PFSK-1 (cell line): Measurements from ENCODE around the gene ZBTB34.

Source experiments
- FOXP2 ChIP-seq: optimal IDR thresholded peaks from 2 replicates; pipeline ENCODE3; 2011; ENCODE audit warnings: borderline replicate concordance, control low read depth, inconsistent platforms; ENCODE audit not compliant: insufficient read depth; ENCODE audit errors: extremely low read length, extremely low read depth
- POLR2AphosphoS5 ChIP-seq: IDR thresholded peaks from 2 replicates; pipeline ENCODE4 v1.6.1; 2012; ENCODE audit warnings: low read depth, mild to moderate bottlenecking, control low read depth, low read length, moderate library complexity
- REST ChIP-seq, 2 experiments: IDR thresholded peaks; 2 replicates each; pipeline versions ENCODE4 v1.6.1 to v1.8.0; 2011 to 2012; ENCODE audit warnings: low read depth in 2 of 2, low read length in 2 of 2, control low read depth in 1 of 2, inconsistent platforms in 1 of 2, mild to moderate bottlenecking in 1 of 2, moderate library complexity in 1 of 2; ENCODE audit not compliant: insufficient read depth in 1 of 2
- SIN3A ChIP-seq: IDR thresholded peaks from 2 replicates; pipeline ENCODE4 v1.6.1; 2012; ENCODE audit warnings: mild to moderate bottlenecking, low read length, moderate library complexity, borderline replicate concordance; ENCODE audit not compliant: insufficient read depth
- TAF1 ChIP-seq: IDR thresholded peaks from 2 replicates; pipeline ENCODE4 v1.6.1; 2012; ENCODE audit warnings: low read length, control low read depth, borderline replicate concordance; ENCODE audit not compliant: insufficient read depth

The ZBTB34 gene

GRCh38 chr9:126854734-126855133, 5.7 kb upstream of the ZBTB34 start:
- TF ChIP-seq TAF1 (no peak), SIN3A (no peak), POLR2AphosphoS5 (no peak), FOXP2 (no peak), REST (IDR thresholded peaks at IDR 0.05; ENCODE audit: insufficient read depth in 1 of 2, low read depth in 2 of 2, low read length in 2 of 2) (no peak)

GRCh38 chr9:126856326-126856877, 4.0 kb upstream of the ZBTB34 start:
- TF ChIP-seq TAF1 (no peak), FOXP2 (no peak), REST (IDR thresholded peaks at IDR 0.05; ENCODE audit: insufficient read depth in 1 of 2, low read depth in 2 of 2, low read length in 2 of 2) (no peak), POLR2AphosphoS5 (no peak), SIN3A (no peak)

GRCh38 chr9:126857261-126857960, 3.0 kb upstream of the ZBTB34 start:
- TF ChIP-seq REST (IDR thresholded peaks at IDR 0.05; ENCODE audit: insufficient read depth in 1 of 2, low read depth in 2 of 2, low read length in 2 of 2) (no peak), TAF1 (no peak), SIN3A (no peak), POLR2AphosphoS5 (no peak), FOXP2 (no peak)

- no peak for TF ChIP-seq SIN3A
Observed at GRCh38 chr9:126859111-126859510, 1.3 kb upstream of the ZBTB34 start.

- no peak for TF ChIP-seq REST (IDR thresholded peaks at IDR 0.05; ENCODE audit: insufficient read depth in 1 of 2, low read depth in 2 of 2, low read length in 2 of 2)
- no peak for TF ChIP-seq SIN3A
- TF ChIP-seq POLR2AphosphoS5, result no peak
- no peak for TF ChIP-seq TAF1
- TF ChIP-seq FOXP2, result no peak
Observed at GRCh38 chr9:126860757-126861466, 473 bp downstream of the ZBTB34 start.
